T-helper 2 cell treated with Interferon-gamma antibody and Interleukin-4, amounts not matched to agents 5 μg/mL and 100 μg/mL, for 36 hours (primary cell): ENCODE measurements around the gene SOWAHC.
A peak's percentile ranks its signal among the peaks of the same experiment; 100 is the strongest.
"Not testable (repeated sequence)": the region's sequence is repeated elsewhere in the genome, so short reads cannot be mapped to it uniquely, and the experiment has no call there.

Source experiments
- DNase-seq: peaks from one replicate; pipeline ENCODE4 v3.0.0; 2021; ENCODE audit warnings: low spot score
- H3K27ac Mint-ChIP-seq: one replicate; pipeline ENCODE4 v1.8.0; 2021; ENCODE audit warnings: mild to moderate bottlenecking, mixed read lengths
- H3K27me3 Mint-ChIP-seq: one replicate; pipeline ENCODE4 v1.8.0; 2021; ENCODE audit warnings: low read depth, mixed read lengths
- H3K36me3 Mint-ChIP-seq: one replicate; pipeline ENCODE4 v1.8.0; 2021; ENCODE audit warnings: low read depth, mixed read lengths
- H3K4me1 Mint-ChIP-seq: one replicate; pipeline ENCODE4 v1.8.0; 2021; ENCODE audit warnings: low read depth, mixed read lengths
- H3K4me3 Mint-ChIP-seq: one replicate; pipeline ENCODE4 v1.8.0; 2022; ENCODE audit warnings: mild to moderate bottlenecking, moderate library complexity, mixed read lengths
- H3K9me3 Mint-ChIP-seq: one replicate; pipeline ENCODE4 v1.8.0; 2021; ENCODE audit warnings: mixed read lengths

The SOWAHC gene

DNA sequence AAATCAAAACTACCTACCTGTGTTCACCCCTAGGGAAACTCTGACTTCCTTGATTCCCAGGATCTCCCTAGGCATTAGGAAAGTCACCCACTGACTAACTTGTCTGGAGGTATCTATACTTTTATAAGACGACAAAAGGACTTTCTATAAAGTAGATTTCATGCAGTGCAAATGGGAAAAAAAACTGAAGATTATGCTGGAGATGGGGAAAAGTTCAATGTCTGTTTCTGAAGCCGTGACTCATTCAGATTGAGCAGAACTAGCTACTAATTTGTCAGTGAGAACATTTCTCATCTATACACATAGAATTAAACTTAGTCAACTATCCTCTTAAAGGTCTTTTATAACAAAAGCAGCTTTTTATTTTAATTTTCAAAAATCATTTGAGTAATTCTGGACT is 6.4 kb upstream of the SOWAHC start:
- Mint-ChIP-seq H3K36me3 (no peaks in the 10 kb centered on the region), H3K4me3 (no peak overlapping the region), H3K4me1 (peaks cover 8% of the 10 kb centered on the region), H3K9me3 (no peaks in the 10 kb centered on the region), H3K27ac (no peak overlapping the region), H3K27me3 (peaks cover 43% of the 10 kb centered on the region)
- no peak for DNase-seq

DNA sequence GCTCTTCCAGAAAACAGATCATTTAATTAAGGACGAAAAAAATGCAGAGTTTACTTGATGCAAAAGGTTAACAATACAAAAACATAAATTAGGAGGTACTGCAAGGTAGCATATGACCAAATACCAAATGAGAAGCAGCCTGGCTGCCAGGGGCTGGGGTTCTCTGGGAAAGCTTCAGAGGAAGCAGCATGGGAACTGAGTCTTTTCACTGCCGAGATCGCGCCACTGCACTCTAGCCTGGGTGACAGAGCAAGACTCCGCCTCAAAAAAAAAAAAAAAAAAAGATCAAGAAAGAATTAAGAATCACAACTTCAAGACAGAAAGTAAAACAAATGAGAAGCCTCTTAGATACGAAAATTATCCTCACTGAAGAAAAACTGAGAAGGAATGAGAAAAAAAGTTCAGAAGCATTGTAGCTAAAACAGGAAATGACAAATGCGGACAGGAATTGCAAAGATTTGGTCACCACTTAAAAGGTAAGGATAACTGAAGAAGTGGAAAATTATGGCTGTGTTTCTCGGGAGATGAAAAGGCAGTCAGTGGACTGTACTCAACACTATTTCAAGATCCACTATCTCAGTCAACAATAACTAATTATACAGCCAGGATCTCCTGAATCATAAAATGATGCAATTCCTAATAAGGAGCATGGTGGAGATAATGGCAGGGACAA is 4.7 kb upstream of the SOWAHC start:
- no peak overlapping the region for H3K4me3 Mint-ChIP-seq
- H3K4me1 Mint-ChIP-seq = peaks cover 10% of the 10 kb centered on the region
- H3K27ac Mint-ChIP-seq = no peak overlapping the region
- peaks cover 52% of the 10 kb centered on the region for H3K27me3 Mint-ChIP-seq
- DNase-seq = no peak
- H3K9me3 Mint-ChIP-seq = no peaks in the 10 kb centered on the region
- no peaks in the 10 kb centered on the region for H3K36me3 Mint-ChIP-seq

DNA sequence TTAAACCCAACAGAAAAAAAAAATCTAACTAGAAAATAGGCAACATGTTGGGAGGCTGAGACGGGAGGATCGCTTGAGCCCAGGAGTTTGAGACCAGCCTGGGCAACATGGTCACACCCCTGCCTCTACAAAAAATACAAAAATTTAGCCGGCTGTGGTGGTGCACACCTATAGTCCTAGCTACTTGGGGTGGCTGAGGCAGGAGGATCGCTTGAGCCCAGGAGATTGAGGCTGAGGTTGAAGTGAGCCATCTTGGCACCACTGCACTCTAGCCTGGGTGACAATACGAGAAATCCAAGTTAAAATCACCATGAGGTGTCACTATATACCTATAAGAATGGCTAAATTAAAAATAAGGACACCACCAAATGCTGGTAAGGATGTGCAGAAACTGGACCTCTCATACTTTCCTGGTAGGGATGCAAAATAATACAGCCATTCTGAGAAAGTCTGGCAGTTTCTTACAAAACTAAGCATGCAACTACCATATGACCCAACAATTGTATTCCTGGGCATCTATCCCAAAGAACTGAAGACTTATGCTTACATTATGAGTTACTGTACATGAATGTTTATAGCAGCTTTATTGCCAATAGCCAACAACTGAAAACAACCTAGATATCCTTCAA is 2.6 kb upstream of the SOWAHC start:
- Mint-ChIP-seq H3K27ac (no peak overlapping the region), H3K27me3 (peaks cover 65% of the 10 kb centered on the region), H3K4me3 (no peak overlapping the region)

DNA sequence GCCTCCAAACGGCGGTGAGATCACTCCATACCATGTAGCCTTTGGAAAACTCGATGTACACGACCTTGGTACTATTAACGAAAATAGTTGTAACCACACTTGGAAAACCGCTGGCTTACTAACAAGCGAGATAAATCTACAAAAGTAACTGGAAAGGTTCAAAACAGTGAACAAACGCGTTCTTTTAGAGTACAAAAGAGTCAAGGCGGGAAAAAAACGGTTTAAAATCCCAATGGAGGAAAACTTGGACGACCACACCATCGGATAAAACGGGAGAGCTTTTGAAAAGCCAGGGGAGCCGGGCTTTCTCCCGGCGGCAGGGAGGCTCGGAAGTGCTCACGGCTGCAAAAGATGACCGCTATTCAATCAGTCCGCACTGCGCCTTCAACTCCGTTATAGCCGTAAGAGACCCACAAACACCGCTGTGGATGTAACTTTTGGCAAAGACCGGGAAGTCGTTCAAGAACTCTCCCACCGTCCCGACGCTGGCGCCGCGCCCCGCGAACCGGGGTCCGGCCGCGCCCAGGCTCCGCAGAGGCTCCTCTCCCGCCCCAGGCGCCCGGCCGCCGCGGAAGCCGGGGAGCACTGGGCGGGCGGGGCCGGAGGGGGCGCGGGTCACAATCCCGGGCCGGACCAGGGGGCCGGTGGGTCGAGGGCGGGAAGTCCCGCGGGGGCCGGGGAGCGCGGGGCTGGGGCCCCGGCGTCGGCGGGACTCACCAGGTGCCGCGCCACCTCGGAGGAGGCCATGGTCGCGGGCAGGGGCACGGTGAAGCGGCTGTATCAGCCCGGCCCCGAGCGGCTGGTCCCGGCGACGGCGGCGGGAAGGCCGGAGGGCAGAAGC is 863 bp upstream of the SOWAHC start:
- Mint-ChIP-seq H3K36me3 (no peaks in the 10 kb centered on the region), H3K4me1 (peaks cover 10% of the 10 kb centered on the region), H3K4me3 (peak overlapping the region; percentile 69), H3K27ac (no peak overlapping the region), H3K9me3 (no peaks in the 10 kb centered on the region), H3K27me3 (peaks cover 72% of the 10 kb centered on the region)
- no peak for DNase-seq

More for the DNA sequence above, 2.6 kb upstream of the SOWAHC start:
- H3K9me3 Mint-ChIP-seq = no peaks in the 10 kb centered on the region
- H3K36me3 Mint-ChIP-seq = no peaks in the 10 kb centered on the region
- peaks cover 10% of the 10 kb centered on the region for H3K4me1 Mint-ChIP-seq
- DNase-seq = no peak

DNA sequence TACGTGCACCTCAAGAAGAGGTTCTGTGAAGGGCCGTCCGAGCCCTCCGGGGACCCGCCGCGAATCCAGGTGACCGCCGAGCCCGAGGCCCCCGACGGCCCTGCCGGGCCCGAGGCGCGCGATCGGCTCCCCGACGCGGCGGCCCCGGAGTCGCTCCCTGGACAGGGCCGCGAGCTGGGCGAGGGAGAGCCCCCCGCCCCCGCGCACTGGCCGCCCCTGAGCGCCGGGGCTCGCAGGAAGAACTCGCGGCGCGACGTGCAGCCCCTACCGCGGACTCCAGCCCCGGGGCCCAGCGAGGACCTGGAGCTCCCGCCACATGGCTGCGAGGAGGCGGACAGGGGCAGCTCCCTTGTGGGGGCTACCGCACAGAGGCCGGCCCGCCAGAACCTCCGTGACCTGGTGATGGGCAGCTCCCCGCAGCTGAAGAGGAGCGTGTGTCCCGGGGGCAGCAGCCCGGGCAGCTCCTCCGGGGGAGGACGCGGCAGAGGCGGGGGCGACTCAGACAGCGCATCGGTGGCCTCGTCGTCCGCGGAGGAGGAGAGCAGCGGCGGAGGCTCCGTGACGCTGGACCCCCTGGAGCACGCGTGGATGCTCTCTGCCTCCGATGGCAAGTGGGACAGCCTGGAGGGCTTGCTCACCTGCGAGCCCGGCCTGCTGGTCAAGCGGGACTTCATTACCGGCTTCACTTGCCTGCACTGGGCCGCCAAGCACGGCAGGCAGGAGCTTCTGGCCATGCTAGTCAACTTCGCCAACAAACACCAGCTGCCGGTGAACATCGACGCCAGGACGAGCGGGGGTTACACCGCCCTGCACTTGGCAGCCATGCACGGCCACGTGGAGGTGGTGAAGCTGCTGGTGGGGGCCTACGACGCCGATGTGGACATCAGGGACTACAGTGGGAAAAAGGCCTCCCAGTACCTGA is 812 bp downstream of the SOWAHC start:
- H3K4me3 Mint-ChIP-seq = peak overlapping the region; percentile 48

DNA sequence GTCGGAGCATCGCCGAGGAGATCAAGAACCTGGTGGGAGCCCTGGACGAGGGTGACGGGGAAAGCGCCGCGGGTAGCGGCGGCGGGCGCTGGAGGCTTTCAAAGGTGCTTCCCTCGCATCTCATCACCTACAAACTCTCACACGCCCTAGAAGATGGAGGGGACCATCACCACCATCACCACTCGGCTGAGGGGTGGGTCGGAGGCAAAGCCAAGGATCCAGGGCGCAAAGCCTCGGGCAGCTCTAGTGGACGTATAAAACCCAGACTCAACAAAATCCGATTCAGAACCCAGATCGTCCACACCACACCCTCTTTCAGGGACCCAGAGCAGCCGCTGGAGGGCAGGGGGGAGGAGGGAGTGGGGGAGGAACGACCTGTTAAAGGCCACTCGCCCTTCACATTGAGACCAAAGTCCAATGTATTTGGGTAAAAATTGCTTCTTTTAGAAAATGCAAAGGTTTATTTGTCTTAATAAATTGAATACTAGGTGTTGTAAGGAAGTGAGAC is 1.5 kb downstream of the SOWAHC start:
- DNase-seq = no peak
- Mint-ChIP-seq H3K4me1 (peaks cover 3% of the 10 kb centered on the region), H3K27me3 (peaks cover 68% of the 10 kb centered on the region), H3K27ac (no peak overlapping the region), H3K9me3 (no peaks in the 10 kb centered on the region), H3K36me3 (no peaks in the 10 kb centered on the region), H3K4me3 (peak overlapping the region; percentile 48)

More for the DNA sequence above, 812 bp downstream of the SOWAHC start:
- Mint-ChIP-seq H3K27ac (no peak overlapping the region), H3K36me3 (no peaks in the 10 kb centered on the region), H3K27me3 (peaks cover 72% of the 10 kb centered on the region), H3K9me3 (no peaks in the 10 kb centered on the region), H3K4me1 (peaks cover 3% of the 10 kb centered on the region)
- no peak for DNase-seq

DNA sequence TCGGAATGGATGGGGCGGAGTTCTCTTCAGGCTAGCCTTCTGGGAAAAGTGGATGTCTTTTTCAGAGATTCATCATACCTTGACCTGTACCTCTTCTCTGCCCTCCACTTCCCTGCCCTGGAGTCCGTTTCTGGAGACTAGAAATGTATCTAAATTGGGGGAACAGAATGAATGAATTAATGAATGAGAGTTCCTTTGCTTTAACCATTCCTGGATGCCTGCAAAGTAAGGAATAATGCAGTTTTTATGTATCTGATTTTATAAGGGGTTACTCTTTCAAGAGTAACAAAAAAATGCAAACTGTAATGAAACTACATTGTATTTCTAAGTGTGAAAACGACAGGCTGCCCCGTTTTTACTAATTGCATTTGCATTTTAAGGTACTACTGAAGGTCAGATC is 2.0 kb downstream of the SOWAHC start:
- H3K36me3 Mint-ChIP-seq = no peaks in the 10 kb centered on the region
- H3K4me1 Mint-ChIP-seq = peaks cover 3% of the 10 kb centered on the region
- no peak overlapping the region for H3K4me3 Mint-ChIP-seq
- no peak for DNase-seq
- H3K9me3 Mint-ChIP-seq = no peaks in the 10 kb centered on the region
- no peak overlapping the region for H3K27ac Mint-ChIP-seq
- peaks cover 63% of the 10 kb centered on the region for H3K27me3 Mint-ChIP-seq

DNA sequence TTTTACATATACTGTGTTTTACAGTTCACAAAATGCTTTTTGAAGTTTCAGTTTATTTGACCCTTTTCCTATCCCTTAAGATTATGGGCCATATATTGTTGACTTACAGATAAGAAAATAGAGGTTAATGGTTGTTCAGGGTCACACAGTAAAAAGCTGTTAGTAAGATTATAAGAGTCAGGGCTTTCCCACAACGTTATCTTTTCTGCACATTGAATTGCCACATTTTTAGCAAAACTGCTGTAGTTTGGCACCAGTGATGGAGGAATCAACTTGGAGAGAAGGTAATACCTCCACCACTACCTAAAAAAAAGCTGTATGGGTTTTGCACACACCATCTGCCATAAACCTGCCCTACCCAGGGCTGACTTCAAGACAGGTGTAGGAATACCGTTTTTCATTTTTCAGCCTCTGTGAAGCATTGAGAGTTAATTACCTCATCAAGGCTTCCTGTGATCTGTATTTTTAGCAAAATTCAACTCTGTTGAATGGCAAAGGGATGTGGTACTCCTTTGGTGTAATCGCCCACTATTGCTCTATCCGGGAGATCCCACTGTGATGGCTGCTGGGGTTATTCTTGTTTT is 5.0 kb downstream of the SOWAHC start:
- H3K27me3 Mint-ChIP-seq = peaks cover 43% of the 10 kb centered on the region

DNA sequence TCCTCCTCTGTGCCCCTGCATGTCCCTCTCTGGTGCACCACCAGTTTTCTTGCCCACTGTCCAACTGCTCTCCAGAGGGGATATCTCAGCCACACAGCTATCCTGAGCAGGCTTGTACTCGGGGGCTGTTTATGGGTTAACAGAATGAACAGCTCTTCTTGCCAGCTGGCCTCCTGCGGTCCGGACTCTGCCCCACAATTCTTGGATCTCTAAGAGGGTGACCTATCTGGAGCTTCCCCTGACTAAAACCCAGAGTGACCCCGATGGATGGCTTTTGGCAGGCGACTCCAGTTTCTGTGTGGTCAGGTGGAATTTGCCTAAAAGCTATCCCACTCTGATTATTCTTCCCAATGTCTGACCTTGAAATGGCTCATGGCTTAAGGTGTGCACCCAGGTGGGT is 9.1 kb downstream of the SOWAHC start:
- DNase-seq = no peak
- peaks cover 16% of the 10 kb centered on the region for H3K27me3 Mint-ChIP-seq
- no peaks in the 10 kb centered on the region for H3K9me3 Mint-ChIP-seq
- no peak overlapping the region for H3K27ac Mint-ChIP-seq
- no peak overlapping the region for H3K4me3 Mint-ChIP-seq
- H3K36me3 Mint-ChIP-seq = no peaks in the 10 kb centered on the region
- H3K4me1 Mint-ChIP-seq = no peaks in the 10 kb centered on the region

More for the DNA sequence above, 5.0 kb downstream of the SOWAHC start:
- H3K4me1 Mint-ChIP-seq = no peaks in the 10 kb centered on the region
- no peaks in the 10 kb centered on the region for H3K9me3 Mint-ChIP-seq
- no peaks in the 10 kb centered on the region for H3K36me3 Mint-ChIP-seq
- no peak overlapping the region for H3K27ac Mint-ChIP-seq
- no peak for DNase-seq
- H3K4me3 Mint-ChIP-seq = no peak overlapping the region

DNA sequence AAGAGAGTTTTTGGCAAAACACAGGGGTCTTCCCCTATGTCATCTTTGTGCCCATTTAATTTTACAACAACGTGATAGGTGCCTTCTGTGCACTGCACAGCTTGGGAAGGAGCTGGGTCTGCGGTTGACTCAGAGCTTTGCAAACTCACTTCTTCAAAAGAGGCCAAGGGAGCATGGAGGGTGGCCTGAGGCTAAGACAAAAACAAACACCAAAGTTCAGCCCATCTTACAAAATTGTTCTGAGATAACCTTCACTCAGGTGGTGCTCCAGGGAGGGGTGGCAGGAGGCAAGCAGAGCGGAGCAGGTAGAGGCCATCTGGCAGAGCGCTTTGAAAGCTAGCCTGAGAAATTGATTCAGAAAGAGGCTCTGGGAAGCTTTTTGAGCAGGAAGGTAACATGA is 9.8 kb downstream of the SOWAHC start:
- no peaks in the 10 kb centered on the region for H3K9me3 Mint-ChIP-seq
- H3K4me1 Mint-ChIP-seq = no peaks in the 10 kb centered on the region
- DNase-seq = no peak
- no peak overlapping the region for H3K27ac Mint-ChIP-seq
- no peak overlapping the region for H3K4me3 Mint-ChIP-seq
- peaks cover 10% of the 10 kb centered on the region for H3K27me3 Mint-ChIP-seq
- no peaks in the 10 kb centered on the region for H3K36me3 Mint-ChIP-seq

DNA sequence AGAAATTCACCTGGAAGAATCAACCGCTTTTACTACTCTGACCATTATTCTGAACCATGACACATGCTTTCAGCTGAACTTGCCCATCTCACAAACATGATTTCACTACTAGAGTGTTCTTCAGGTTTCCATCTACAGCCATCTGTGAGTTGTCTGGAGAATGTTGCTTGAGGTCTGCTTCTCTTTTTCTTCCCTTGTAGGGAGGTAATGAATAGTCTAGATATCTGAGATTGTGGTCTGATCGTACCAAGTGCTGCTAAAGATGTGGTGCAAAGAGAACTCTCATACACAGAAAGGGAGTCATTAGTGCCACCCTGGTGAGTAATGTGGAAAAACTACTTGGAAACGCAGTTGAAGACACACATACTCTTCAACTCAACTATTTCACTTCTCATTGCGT is 10.2 kb downstream of the SOWAHC start:
- DNase-seq = no peak
- Mint-ChIP-seq H3K27me3 (peaks cover 5% of the 10 kb centered on the region), H3K4me3 (no peak overlapping the region), H3K4me1 (no peaks in the 10 kb centered on the region), H3K9me3 (no peaks in the 10 kb centered on the region), H3K27ac (no peak overlapping the region), H3K36me3 (no peaks in the 10 kb centered on the region)

DNA sequence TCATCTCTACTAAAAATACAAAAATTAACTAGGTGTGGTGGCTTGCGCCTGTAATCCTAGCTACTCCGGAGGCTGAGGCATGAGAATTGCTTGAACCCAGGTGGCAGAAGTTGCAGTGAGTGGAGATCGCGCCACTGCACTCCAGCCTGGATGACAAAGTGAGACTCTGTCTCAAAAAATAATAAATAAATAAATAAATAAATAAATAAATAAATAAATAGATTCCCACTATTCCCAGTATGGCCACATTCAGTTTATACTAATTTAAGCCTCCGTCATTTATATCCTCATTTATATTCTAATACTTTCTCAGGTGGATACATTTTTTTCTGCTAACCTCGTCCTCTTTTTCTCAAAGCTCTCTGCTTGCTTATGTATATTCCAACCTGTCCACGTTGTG is 14.2 kb downstream of the SOWAHC start:
- H3K4me3 Mint-ChIP-seq, H3K36me3 Mint-ChIP-seq, H3K27me3 Mint-ChIP-seq, H3K9me3 Mint-ChIP-seq, H3K27ac Mint-ChIP-seq, H3K4me1 Mint-ChIP-seq, DNase-seq: not testable (repeated sequence)

DNA sequence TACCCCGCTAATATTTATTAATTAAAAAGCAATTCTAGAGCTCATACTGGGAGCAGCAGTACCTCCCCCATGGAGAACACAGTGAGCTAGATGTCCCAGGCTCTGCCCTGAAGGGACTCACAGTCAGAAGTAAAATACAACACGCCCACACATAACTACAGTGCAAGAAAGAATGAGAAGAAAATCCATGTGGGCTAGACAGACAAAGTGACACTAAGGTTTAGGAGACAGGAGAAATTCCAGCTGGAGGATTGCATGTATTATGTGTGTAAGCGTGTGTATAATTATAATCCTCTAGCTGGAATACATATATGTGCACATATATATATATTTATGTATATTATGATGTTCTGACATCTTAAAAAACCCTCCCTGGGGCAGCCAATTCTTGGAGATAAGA is 15.7 kb downstream of the SOWAHC start:
- DNase-seq = no peak
- Mint-ChIP-seq H3K27me3 (no peaks in the 10 kb centered on the region), H3K4me1 (peaks cover 4% of the 10 kb centered on the region), H3K27ac (no peak overlapping the region), H3K9me3 (no peaks in the 10 kb centered on the region), H3K4me3 (no peak overlapping the region), H3K36me3 (no peaks in the 10 kb centered on the region)
